ENCODE data around the gene TTC31. TPM values are rescaled to one million over a fixed set of nuclear protein-coding genes. Genes with fewer than 3 reads are reported as not detected.

Gene TTC31
- 10 to 100 TPM; 38.3 to 40.0 TPM for total RNA-seq

- H3K36me3 Mint-ChIP-seq (ENCODE audit: low read depth), result peaks cover 43% of the 10 kb centered on the region
- ChIA-PET POLR2A (interaction anchor here (0.6 to 4.1 kb wide), 16 partner anchors 8 to 1306 kb away, joined by 3 to 39 read pairs (median 6); partner anchors contain the start of genes AUP1, DQX1, HTRA2 and INO80B), CTCF (interaction anchor here (0.8 to 7.0 kb wide), 26 partner anchors 9 to 119 kb away, joined by 3 to 101 read pairs (median 7); partner anchors contain the start of genes AUP1, DQX1, HTRA2 and INO80B)
- H3K4me3 Mint-ChIP-seq, result peak within 1 kb of the TSS; percentile 100
- H3K27me3 Mint-ChIP-seq (ENCODE audit: low read depth), result no peaks in the 10 kb centered on the region
- peak; percentile 95 for ATAC-seq
- H3K4me1 Mint-ChIP-seq (ENCODE audit: low read depth), result peaks cover 41% of the 10 kb centered on the region
- no peaks in the 10 kb centered on the region for H3K9me3 Mint-ChIP-seq (ENCODE audit: insufficient read depth)
- DNase-seq, result peak; percentile 97
- peak within 1 kb of the TSS; percentile 100 for H3K27ac Mint-ChIP-seq
These were observed at the start of gene TTC31, which contains the start of gene CCDC142 for GRCh38 chr2:74482801-74483674. TSS of gene TTC31 (plus strand) at chr2:74483081. CDS start at chr2:74483096, 15 bp downstream. TSS of gene CCDC142 (minus strand) at chr2:74482998. CDS start at chr2:74482837, 161 bp downstream.

DNA sequence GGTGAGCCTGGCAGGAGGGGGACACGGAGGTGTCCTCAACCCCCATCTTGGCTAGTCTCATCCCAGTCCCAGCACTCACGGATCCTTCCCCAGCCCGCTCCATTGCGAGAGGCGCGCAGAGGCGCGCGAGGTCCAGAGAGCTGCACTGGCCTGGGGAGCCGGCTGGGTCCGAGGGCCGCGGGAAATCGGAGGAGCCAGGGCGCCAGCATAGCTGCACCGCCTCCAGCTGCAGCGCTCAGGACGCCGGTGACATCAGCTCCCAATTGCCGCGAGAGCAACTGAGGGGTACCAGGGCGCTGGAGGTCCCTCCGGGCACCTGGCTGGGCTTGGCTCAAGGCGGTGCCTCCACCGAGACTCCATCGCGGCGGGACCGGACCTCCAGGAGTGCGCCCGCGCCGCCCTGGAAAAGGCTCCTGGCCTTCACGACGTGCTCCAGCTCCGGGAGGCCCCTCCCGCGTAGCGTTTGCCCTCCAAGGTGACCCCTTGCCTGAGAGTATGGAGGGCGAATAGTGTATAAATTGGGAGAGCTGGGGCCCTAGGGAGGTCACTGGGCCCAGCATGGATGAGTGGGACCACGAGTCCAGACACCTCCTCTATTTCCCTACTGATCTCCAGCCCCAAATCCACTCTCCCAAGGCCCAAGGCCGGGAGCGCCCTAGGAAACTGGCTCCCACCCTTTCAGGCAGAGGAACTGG, 46.6 kb upstream of the TTC31 start:
- ChIA-PET CTCF (no interaction called here), POLR2A (interaction anchor here (1.0 kb wide), 1 partner anchor 15 kb away, joined by 3 read pairs; the partner anchor contains the start of genes C2orf81 and WDR54)
- peaks cover 11% of the 10 kb centered on the region for H3K4me1 Mint-ChIP-seq (ENCODE audit: low read depth)
- H3K4me3 Mint-ChIP-seq, result no peak overlapping the region
- H3K27me3 Mint-ChIP-seq (ENCODE audit: low read depth), result peaks cover 21% of the 10 kb centered on the region
- ATAC-seq, result no peak
- H3K27ac Mint-ChIP-seq, result peak overlapping the region; percentile 18
- H3K9me3 Mint-ChIP-seq (ENCODE audit: insufficient read depth), result no peaks in the 10 kb centered on the region
- DNase-seq, result no peak
- no peaks in the 10 kb centered on the region for H3K36me3 Mint-ChIP-seq (ENCODE audit: low read depth)

DNA sequence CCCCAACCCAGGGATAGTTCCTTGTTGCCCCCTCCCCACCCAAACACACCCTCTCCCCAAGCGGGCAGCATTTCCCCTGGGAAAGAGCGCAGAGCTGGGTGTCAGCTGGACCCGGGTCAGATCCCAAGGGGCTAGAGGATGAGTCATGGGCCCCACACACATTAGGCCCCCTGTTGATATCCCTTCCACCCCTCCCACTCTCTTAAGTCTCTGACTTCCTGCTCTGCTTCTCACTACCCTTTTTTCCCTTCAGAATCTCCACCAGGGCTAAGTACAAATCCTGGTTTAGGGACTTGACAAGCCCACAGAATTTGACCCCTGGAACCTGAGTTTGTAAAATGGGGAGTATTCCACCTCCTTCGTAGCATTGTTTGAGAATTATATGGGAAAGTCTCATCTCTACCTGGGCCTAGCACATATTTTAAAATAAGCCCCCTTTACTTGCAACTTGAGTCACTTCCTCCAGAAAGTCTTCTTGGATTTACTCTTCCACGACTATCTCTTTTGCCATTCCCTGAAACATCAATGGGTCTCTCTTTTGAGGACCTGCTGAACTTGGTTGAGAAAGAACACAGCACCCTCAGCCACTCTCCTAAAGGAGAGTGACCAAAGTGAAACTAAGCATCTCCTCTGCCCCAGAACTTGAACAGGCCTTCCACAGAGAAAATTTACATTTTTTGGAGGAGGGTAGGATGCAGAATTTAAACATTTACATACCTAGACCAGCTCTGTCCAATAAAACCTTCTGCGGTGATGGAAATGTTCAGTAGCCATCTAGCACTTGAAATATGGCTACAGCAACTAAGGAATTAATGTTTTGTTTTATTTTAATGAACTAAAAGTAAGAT, 45.8 kb upstream of the TTC31 start:
- ChIA-PET POLR2A (no interaction called here), CTCF (no interaction called here)
- H3K27me3 Mint-ChIP-seq (ENCODE audit: low read depth), result peaks cover 23% of the 10 kb centered on the region
- H3K4me1 Mint-ChIP-seq (ENCODE audit: low read depth), result peaks cover 13% of the 10 kb centered on the region
- no peaks in the 10 kb centered on the region for H3K36me3 Mint-ChIP-seq (ENCODE audit: low read depth)
- no peak for DNase-seq
- H3K9me3 Mint-ChIP-seq (ENCODE audit: insufficient read depth), result no peaks in the 10 kb centered on the region
- no peak overlapping the region for H3K4me3 Mint-ChIP-seq
- H3K27ac Mint-ChIP-seq, result no peak overlapping the region
- no peak for ATAC-seq

GRCh38 chr2:74438248-74438647, 44.6 kb upstream of the TTC31 start:
- Mint-ChIP-seq H3K36me3 (ENCODE audit: low read depth) (no peaks in the 10 kb centered on the region), H3K4me1 (ENCODE audit: low read depth) (peaks cover 16% of the 10 kb centered on the region), H3K27me3 (ENCODE audit: low read depth) (peaks cover 29% of the 10 kb centered on the region), H3K27ac (peak overlapping the region; percentile 14), H3K9me3 (ENCODE audit: insufficient read depth) (no peaks in the 10 kb centered on the region), H3K4me3 (no peak overlapping the region)
- CTCF ChIA-PET, result interaction anchor here (0.6 kb wide), 1 partner anchor 74 kb away, joined by 3 read pairs; no protein-coding TSS in a partner anchor
- ATAC-seq, result no peak
- DNase-seq, result no peak
- POLR2A ChIA-PET, result no interaction called here

DNA sequence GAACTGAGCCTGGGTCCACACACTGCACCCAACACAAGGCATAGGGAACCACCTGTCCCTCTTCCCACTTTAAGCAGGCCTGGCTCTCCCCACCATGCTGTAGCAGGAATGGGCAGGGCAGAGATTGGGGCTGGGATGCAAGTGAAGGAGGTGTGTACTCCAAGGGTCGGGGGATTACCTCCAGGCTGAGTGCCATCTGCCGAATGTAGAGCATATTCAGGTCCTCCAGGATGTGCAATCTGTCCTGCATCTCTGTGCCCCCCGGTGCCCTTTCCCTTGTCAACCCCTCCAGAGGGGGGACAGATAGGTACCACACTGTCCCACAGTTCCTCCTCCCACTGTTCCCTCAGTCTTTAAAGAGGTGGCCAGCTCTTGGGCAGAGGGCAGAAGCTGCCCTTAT, 43.5 kb upstream of the TTC31 start:
- Mint-ChIP-seq H3K4me3 (no peak overlapping the region), H3K27me3 (ENCODE audit: low read depth) (peaks cover 34% of the 10 kb centered on the region), H3K4me1 (ENCODE audit: low read depth) (peaks cover 16% of the 10 kb centered on the region), H3K36me3 (ENCODE audit: low read depth) (no peaks in the 10 kb centered on the region), H3K27ac (no peak overlapping the region), H3K9me3 (ENCODE audit: insufficient read depth) (no peaks in the 10 kb centered on the region)
- ChIA-PET POLR2A (interaction anchor here (1.4 kb wide), 1 partner anchor 44 kb away, joined by 5 read pairs; the partner anchor contains the start of genes CCDC142 and TTC31), CTCF (interaction anchor here (0.8 to 1.5 kb wide), 3 partner anchors 17 to 47 kb away, joined by 3 to 4 read pairs (median 3); no protein-coding TSS in a partner anchor)
- DNase-seq (no peak), ATAC-seq (no peak)

- no peaks in the 10 kb centered on the region for H3K9me3 Mint-ChIP-seq (ENCODE audit: insufficient read depth)
- peaks cover 16% of the 10 kb centered on the region for H3K4me1 Mint-ChIP-seq (ENCODE audit: low read depth)
- no peak overlapping the region for H3K27ac Mint-ChIP-seq
- ChIA-PET CTCF (interaction anchor here (0.8 to 1.5 kb wide), 6 partner anchors 8 to 190 kb away, joined by 3 to 4 read pairs (median 3); no protein-coding TSS in a partner anchor), POLR2A (interaction anchor here (0.6 to 1.4 kb wide), 4 partner anchors 33 to 703 kb away, joined by 3 to 5 read pairs (median 3); partner anchors contain the start of genes CCDC142, MOB1A and TTC31)
- ATAC-seq (no peak), DNase-seq (no peak)
- peak overlapping the region; percentile 16 for H3K4me3 Mint-ChIP-seq
- no peaks in the 10 kb centered on the region for H3K36me3 Mint-ChIP-seq (ENCODE audit: low read depth)
- H3K27me3 Mint-ChIP-seq (ENCODE audit: low read depth), result peaks cover 39% of the 10 kb centered on the region
These were observed 43.0 kb upstream of the TTC31 start for GRCh38 chr2:74439803-74440377.

DNA sequence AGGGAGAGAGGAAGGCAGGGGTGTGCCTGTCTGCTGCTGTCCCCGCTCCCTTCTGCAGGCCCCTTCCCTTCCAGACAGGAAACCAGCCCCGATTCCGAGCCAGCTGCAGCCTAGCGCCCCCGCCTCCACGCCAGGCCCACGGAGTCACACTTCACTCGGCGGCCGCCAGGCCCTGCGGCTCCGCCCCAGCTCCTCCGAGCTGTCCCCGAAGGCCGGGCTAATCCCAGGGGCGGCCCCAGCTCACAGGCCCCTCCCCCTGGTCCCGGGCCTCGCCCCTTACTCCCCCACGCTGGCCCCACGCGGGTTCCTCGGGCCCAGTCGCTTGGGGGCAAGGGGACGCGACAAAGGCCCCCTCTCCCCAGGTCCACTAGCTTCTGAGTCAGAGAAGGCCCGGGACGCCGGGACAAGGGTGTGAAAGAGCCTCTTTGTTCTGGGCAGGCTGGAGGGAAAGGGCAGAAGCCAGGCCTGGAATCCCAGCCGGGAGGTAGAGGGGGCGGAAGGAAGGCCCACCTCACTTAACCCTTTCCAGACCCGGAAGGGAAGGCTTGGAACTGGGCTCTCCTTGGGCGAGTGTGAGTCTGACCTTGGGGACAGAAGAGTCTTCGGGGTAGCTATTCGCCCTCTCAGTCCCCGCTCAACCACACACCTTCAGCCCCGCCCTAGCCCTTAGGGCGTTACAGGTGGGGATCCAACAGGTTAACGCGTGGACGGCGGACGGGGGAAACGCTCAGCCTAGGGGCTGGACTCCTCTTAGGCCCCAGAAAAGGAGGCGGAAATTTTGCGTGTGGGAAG, 42.3 kb upstream of the TTC31 start:
- no peaks in the 10 kb centered on the region for H3K9me3 Mint-ChIP-seq (ENCODE audit: insufficient read depth)
- H3K36me3 Mint-ChIP-seq (ENCODE audit: low read depth), result no peaks in the 10 kb centered on the region
- H3K27me3 Mint-ChIP-seq (ENCODE audit: low read depth), result peaks cover 42% of the 10 kb centered on the region
- DNase-seq (peak; percentile 51), ATAC-seq (peak; percentile 79)
- peaks cover 16% of the 10 kb centered on the region for H3K4me1 Mint-ChIP-seq (ENCODE audit: low read depth)
- peak overlapping the region; percentile 40 for H3K4me3 Mint-ChIP-seq
- POLR2A ChIA-PET, result interaction anchor here (0.6 to 0.8 kb wide), 3 partner anchors 33 to 704 kb away, joined by 3 read pairs; partner anchors contain the start of gene MOB1A
- CTCF ChIA-PET, result interaction anchor here (0.8 to 1.5 kb wide), 5 partner anchors 9 to 191 kb away, joined by 3 to 4 read pairs (median 3); no protein-coding TSS in a partner anchor
- H3K27ac Mint-ChIP-seq, result no peak overlapping the region

GRCh38 chr2:74441170-74441689, 41.7 kb upstream of the TTC31 start:
- DNase-seq (no peak), ATAC-seq (no peak)
- Mint-ChIP-seq H3K27ac (no peak overlapping the region), H3K36me3 (ENCODE audit: low read depth) (no peaks in the 10 kb centered on the region), H3K9me3 (ENCODE audit: insufficient read depth) (no peaks in the 10 kb centered on the region), H3K4me1 (ENCODE audit: low read depth) (peaks cover 16% of the 10 kb centered on the region), H3K27me3 (ENCODE audit: low read depth) (peaks cover 42% of the 10 kb centered on the region), H3K4me3 (no peak overlapping the region)
- CTCF ChIA-PET, result interaction anchor here (1.2 to 1.3 kb wide), 2 partner anchors 19 to 191 kb away, joined by 3 read pairs; no protein-coding TSS in a partner anchor
- POLR2A ChIA-PET, result interaction anchor here (0.6 kb wide), 1 partner anchor 40 kb away, joined by 3 read pairs; no protein-coding TSS in a partner anchor

DNA sequence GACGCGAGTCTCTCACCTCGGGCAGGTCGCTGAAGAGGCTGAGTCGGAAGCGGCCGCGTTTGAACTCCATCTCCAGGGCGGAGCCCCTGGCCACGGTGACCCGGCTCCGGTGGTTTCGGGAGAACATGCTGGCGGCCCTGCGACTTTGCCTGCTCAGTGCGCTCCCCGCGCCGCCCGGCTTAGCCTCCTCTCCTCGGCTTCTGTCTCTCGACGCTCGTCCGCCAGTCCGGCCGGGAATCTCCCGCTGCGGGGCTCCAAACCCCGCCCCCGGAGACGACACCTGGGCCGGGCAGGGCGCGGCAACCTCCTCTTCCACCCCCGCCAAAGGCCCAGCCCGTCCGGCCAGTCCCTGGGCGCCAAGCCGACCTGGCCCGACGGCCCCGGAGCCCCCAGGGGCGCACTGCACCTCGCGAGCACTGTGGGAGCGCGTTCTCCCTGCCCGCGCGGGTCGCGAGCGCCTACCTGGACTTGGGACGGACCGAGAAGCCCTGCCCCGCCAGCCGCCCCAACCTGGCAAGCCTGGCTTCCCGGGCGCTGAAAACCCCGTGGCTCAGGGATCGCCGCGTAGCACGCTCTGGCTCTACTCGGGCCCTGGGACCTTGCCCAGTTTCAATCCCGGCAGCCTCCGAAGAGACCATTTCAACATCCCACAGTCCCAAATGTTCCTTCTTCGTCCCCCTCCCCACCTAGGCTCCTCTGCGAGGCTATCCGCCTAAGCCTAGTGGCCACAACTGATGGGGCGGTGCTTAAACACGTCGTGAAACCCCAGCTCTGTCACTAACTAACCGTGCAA, 41.0 kb upstream of the TTC31 start, which contains the start of gene RTKN:
Gene RTKN, minus strand, starts transcription at position 248 of the 793 bp plus-strand sequence. Its CDS starts 121 bp downstream, at position 127.
- Mint-ChIP-seq H3K27ac (peak within 1 kb of the TSS; percentile 14), H3K9me3 (ENCODE audit: insufficient read depth) (no peaks in the 10 kb centered on the region), H3K4me3 (peak within 1 kb of the TSS; percentile 57), H3K27me3 (ENCODE audit: low read depth) (peaks cover 42% of the 10 kb centered on the region), H3K4me1 (ENCODE audit: low read depth) (peaks cover 16% of the 10 kb centered on the region), H3K36me3 (ENCODE audit: low read depth) (no peaks in the 10 kb centered on the region)
- ATAC-seq, result peak; percentile 57
- DNase-seq, result peak; percentile 43
- POLR2A ChIA-PET, result interaction anchor here (0.6 kb wide), 1 partner anchor 40 kb away, joined by 3 read pairs; no protein-coding TSS in a partner anchor
- CTCF ChIA-PET, result interaction anchor here (0.9 kb wide), 1 partner anchor 10 kb away, joined by 3 read pairs; no protein-coding TSS in a partner anchor

Data from activated CD8-positive, alpha-beta T cell treated with anti-CD3 and anti-CD28 coated beads, Interleukin-2, amount 10 ng/mL, durations not matched to agents 7 days and 5 days (primary cell).